ENCODE measurements around the gene MAGEF1. TPM values are rescaled to one million over a fixed set of nuclear protein-coding genes. Genes with fewer than 3 reads are reported as not detected.

Gene MAGEF1
- total RNA-seq, 2 donors from 2014 or later: 61.3 to 86.5 TPM

GRCh38 chr3:184727357-184728009 is 15.6 kb upstream of the MAGEF1 start:
- Mint-ChIP-seq H3K9me3 (no peaks in the 10 kb centered on the region), H3K27me3 (ENCODE audit: insufficient read depth) (peaks cover 8% of the 10 kb centered on the region), H3K36me3 (ENCODE audit: low read depth) (no peaks in the 10 kb centered on the region), H3K4me1 (peaks cover 11% of the 10 kb centered on the region), H3K27ac (peak overlapping the region; percentile 46), H3K4me3 (no peak overlapping the region)
- no peak overlapping the region for H3K4me3 ChIP-seq (ENCODE audit: low read length)
- H3K4me1 ChIP-seq (ENCODE audit: control insufficient read depth, insufficient read depth, low read length): no peaks in the 10 kb centered on the region
- TF ChIP-seq CTCF (conservative IDR thresholded peaks at IDR 0.05): peak; percentile 94
- WGBS, 2 experiments (ENCODE audit: insufficient coverage in 1 of 2, insufficient read length in 1 of 2): 37 to 50% methylated on average over 7 to 10 of the region's 10 CpGs
- peak; percentile 91 for DNase-seq
- H3K27ac ChIP-seq (ENCODE audit: low read depth, low read length): no peak overlapping the region
- no peaks in the 10 kb centered on the region for H3K9me3 ChIP-seq (ENCODE audit: control insufficient read depth, low read length)
- H3K27me3 ChIP-seq (ENCODE audit: control insufficient read depth, insufficient read depth, low read length, poor library complexity, severe bottlenecking): no peaks in the 10 kb centered on the region
- H3K36me3 ChIP-seq (ENCODE audit: control insufficient read depth, insufficient read depth, low read length): no peaks in the 10 kb centered on the region
- H3K9ac ChIP-seq (ENCODE audit: extremely low read depth, low read length, poor library complexity, severe bottlenecking): no peak overlapping the region

- whole genome bisulfite sequencing, 2 experiments (ENCODE audit: insufficient coverage in 1 of 2, insufficient read length in 1 of 2): 86 to 98% methylated on average over 3 to 4 of the region's 4 CpGs
- Histone ChIP-seq H3K9ac (ENCODE audit: extremely low read depth, low read length, poor library complexity, severe bottlenecking) (no peak overlapping the region), H3K27ac (ENCODE audit: low read depth, low read length) (no peak overlapping the region), H3K27me3 (ENCODE audit: control insufficient read depth, insufficient read depth, low read length, poor library complexity, severe bottlenecking) (no peaks in the 10 kb centered on the region), H3K4me1 (ENCODE audit: control insufficient read depth, insufficient read depth, low read length) (no peaks in the 10 kb centered on the region), H3K4me3 (ENCODE audit: low read length) (no peak overlapping the region), H3K36me3 (ENCODE audit: control insufficient read depth, insufficient read depth, low read length) (no peaks in the 10 kb centered on the region), H3K9me3 (ENCODE audit: control insufficient read depth, low read length) (no peaks in the 10 kb centered on the region)
- DNase-seq: no peak
- Mint-ChIP-seq H3K36me3 (ENCODE audit: low read depth) (no peaks in the 10 kb centered on the region), H3K9me3 (no peaks in the 10 kb centered on the region), H3K27ac (peak overlapping the region; percentile 12), H3K27me3 (ENCODE audit: insufficient read depth) (peaks cover 6% of the 10 kb centered on the region), H3K4me1 (peaks cover 11% of the 10 kb centered on the region), H3K4me3 (no peak overlapping the region)
- TF ChIP-seq CTCF (conservative IDR thresholded peaks at IDR 0.05): no peak
Measured at GRCh38 chr3:184726497-184726896, 14.6 kb upstream of the MAGEF1 start.

GRCh38 chr3:184725176-184725719 is 13.4 kb upstream of the MAGEF1 start:
- Histone ChIP-seq H3K4me3 (ENCODE audit: low read length) (no peak overlapping the region), H3K9ac (ENCODE audit: extremely low read depth, low read length, poor library complexity, severe bottlenecking) (no peak overlapping the region), H3K27ac (ENCODE audit: low read depth, low read length) (no peak overlapping the region), H3K36me3 (ENCODE audit: control insufficient read depth, insufficient read depth, low read length) (no peaks in the 10 kb centered on the region), H3K4me1 (ENCODE audit: control insufficient read depth, insufficient read depth, low read length) (no peaks in the 10 kb centered on the region), H3K9me3 (ENCODE audit: control insufficient read depth, low read length) (no peaks in the 10 kb centered on the region), H3K27me3 (ENCODE audit: control insufficient read depth, insufficient read depth, low read length, poor library complexity, severe bottlenecking) (no peaks in the 10 kb centered on the region)
- peak; percentile 42 for TF ChIP-seq CTCF (conservative IDR thresholded peaks at IDR 0.05)
- no peak overlapping the region for H3K27ac Mint-ChIP-seq
- no peaks in the 10 kb centered on the region for H3K36me3 Mint-ChIP-seq (ENCODE audit: low read depth)
- H3K4me1 Mint-ChIP-seq: peaks cover 11% of the 10 kb centered on the region
- WGBS, 2 experiments (ENCODE audit: insufficient coverage in 1 of 2, insufficient read length in 1 of 2): 92 to 97% methylated on average over 11 to 12 of the region's 12 CpGs
- H3K27me3 Mint-ChIP-seq (ENCODE audit: insufficient read depth): peaks cover 2% of the 10 kb centered on the region
- H3K4me3 Mint-ChIP-seq: no peak overlapping the region
- DNase-seq: no peak
- no peaks in the 10 kb centered on the region for H3K9me3 Mint-ChIP-seq
